Jurkat, Clone E6-1 (cell line): Measurements from ENCODE around the gene MIX23.

Experiments
- DNase-seq: peaks from one replicate; pipeline ENCODE4 v3.0.0-alpha.2; 2011; ENCODE audit warnings: low read depth, low spot score
- H3K4me3 ChIP-seq: 2 replicates; pipeline ENCODE4 v1.5.1; 2011; ENCODE audit warnings: mild to moderate bottlenecking, low read length, control low read depth, moderate library complexity

Gene MIX23

GRCh38 chr3:122313281-122313680 lies 69.8 kb downstream of the MIX23 start:
- no peak for DNase-seq
- no peak overlapping the region for H3K4me3 ChIP-seq

GRCh38 chr3:122312826-122313225 lies 70.2 kb downstream of the MIX23 start:
- peak; percentile 90 for DNase-seq
- no peak overlapping the region for H3K4me3 ChIP-seq

- DNase-seq, result no peak
- H3K4me3 ChIP-seq, result no peak overlapping the region
These were observed 72.7 kb downstream of the MIX23 start for GRCh38 chr3:122310361-122310760.
